Neutrophil (primary cell): ENCODE data around the gene SYNPR.
"Not testable (repeated sequence)": the region's sequence is repeated elsewhere in the genome, so short reads cannot be mapped to it uniquely, and the experiment has no call there.

Experiments used
- H3K27ac ChIP-seq: fragments of 200-600 bp; sonication (generic); 2 replicates; pipeline ENCODE4 v1.5.1; 2016; ENCODE audit warnings: mild to moderate bottlenecking, moderate library complexity
- H3K27me3 ChIP-seq: fragments of 200-600 bp; sonication (generic); 2 replicates; pipeline ENCODE4 v1.6.0; 2016; ENCODE audit warnings: mild to moderate bottlenecking
- H3K36me3 ChIP-seq: fragments of 200-600 bp; sonication (generic); 2 replicates; pipeline ENCODE4 v1.5.1; 2017
- H3K4me1 ChIP-seq, 2 experiments: fragments of 200-600 bp in 1 of 2; sonication (generic) in 1 of 2; 1 replicate in 1 of 2; 2 replicates in 1 of 2; pipeline versions ENCODE4 v1.5.1 to v1.6.1; 2013 to 2016; ENCODE audit warnings: low read depth in 1 of 2, low read length in 1 of 2, mild to moderate bottlenecking in 1 of 2, moderate library complexity in 1 of 2; ENCODE audit not compliant: control insufficient read depth in 1 of 2, insufficient read depth in 1 of 2
- H3K4me3 ChIP-seq, 2 experiments: fragments of 200-600 bp in 1 of 2; sonication (generic) in 1 of 2; 1 replicate in 1 of 2; 2 replicates in 1 of 2; pipeline ENCODE4 v1.5.1; 2013 to 2016; ENCODE audit warnings: low read depth in 1 of 2, low read length in 1 of 2, mild to moderate bottlenecking in 1 of 2, moderate library complexity in 1 of 2
- H3K9me3 ChIP-seq: fragments of 200-600 bp; sonication (generic); 2 replicates; pipeline ENCODE4 v1.5.1; 2016
- CTCF ChIP-seq: fragments of 200-600 bp; sonication (generic); IDR thresholded peaks from 2 replicates; pipeline ENCODE4 v1.5.1; 2016; ENCODE audit warnings: antibody characterized with exemption

Gene SYNPR

GRCh38 chr3:63635186-63635585, 357.1 kb downstream of the SYNPR start:
- no peak for TF ChIP-seq CTCF
- no peak overlapping the region for H3K27ac ChIP-seq

DNA sequence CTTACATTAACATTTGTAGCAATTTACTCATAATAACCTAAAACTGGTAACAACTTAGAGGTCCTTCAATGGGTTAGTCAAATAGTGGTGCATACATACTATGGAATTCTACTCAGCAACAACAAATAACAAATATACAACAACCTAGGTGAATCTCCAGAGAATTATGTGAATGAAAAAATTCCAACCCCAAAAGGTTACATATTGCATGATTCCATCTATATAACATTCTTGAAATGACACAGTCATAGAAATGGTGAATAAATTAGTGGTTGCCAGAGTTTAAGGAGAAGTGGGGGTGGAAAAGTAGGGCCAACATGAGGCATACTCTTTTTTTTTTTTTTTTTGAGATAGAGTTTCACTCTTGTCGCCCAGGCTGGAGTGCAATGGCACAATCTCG, 361.7 kb downstream of the SYNPR start:
- Histone ChIP-seq H3K4me3 (no peak overlapping the region), H3K27me3 (no peaks in the 10 kb centered on the region), H3K9me3 (no peaks in the 10 kb centered on the region), H3K27ac (no peak overlapping the region), H3K4me1 (no peaks in the 10 kb centered on the region), H3K36me3 (no peaks in the 10 kb centered on the region)
- TF ChIP-seq CTCF: no peak

More at GRCh38 chr3:63635186-63635585, 357.1 kb downstream of the SYNPR start:
- H3K27me3 ChIP-seq: no peaks in the 10 kb centered on the region
- H3K4me3 ChIP-seq: no peak overlapping the region
- H3K36me3 ChIP-seq: no peaks in the 10 kb centered on the region
- H3K9me3 ChIP-seq: no peaks in the 10 kb centered on the region
- no peaks in the 10 kb centered on the region for H3K4me1 ChIP-seq

GRCh38 chr3:63642488-63642887, 364.4 kb downstream of the SYNPR start:
- H3K4me3 ChIP-seq: no peak overlapping the region
- no peak for TF ChIP-seq CTCF
- no peaks in the 10 kb centered on the region for H3K9me3 ChIP-seq
- H3K36me3 ChIP-seq: no peaks in the 10 kb centered on the region
- no peaks in the 10 kb centered on the region for H3K4me1 ChIP-seq
- no peak overlapping the region for H3K27ac ChIP-seq
- no peaks in the 10 kb centered on the region for H3K27me3 ChIP-seq

DNA sequence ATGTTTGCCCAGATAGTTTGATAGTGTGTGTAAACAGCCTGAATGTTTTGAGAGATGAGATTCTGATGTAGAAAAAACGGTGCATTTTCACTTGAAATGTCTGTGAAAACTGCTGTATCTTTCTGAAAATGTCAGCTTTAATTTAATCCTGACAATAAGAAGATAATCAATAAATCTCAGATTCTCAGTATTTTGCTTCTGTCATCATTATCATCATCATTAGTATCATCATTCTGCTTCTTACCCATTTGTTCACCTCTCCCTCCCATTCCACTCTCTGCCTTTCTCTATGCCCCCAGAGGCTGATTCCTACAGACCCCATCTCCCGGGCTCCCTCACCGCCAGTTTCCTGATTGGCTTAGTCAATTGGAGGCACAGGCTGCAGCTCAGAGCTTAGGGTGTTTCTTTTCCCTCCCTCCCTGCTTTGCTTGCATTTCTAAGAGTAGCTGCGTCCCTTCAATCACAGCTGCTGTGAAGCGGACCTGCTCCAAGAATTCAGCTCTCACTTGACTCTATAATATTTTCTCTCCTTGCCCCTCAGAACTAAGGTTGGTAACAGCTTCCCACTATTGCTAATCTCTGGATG, 366.2 kb downstream of the SYNPR start:
- Histone ChIP-seq H3K36me3 (no peaks in the 10 kb centered on the region), H3K27ac (no peak overlapping the region), H3K4me1 (no peaks in the 10 kb centered on the region), H3K4me3 (no peak overlapping the region), H3K9me3 (no peaks in the 10 kb centered on the region), H3K27me3 (no peaks in the 10 kb centered on the region)
- no peak for TF ChIP-seq CTCF

DNA sequence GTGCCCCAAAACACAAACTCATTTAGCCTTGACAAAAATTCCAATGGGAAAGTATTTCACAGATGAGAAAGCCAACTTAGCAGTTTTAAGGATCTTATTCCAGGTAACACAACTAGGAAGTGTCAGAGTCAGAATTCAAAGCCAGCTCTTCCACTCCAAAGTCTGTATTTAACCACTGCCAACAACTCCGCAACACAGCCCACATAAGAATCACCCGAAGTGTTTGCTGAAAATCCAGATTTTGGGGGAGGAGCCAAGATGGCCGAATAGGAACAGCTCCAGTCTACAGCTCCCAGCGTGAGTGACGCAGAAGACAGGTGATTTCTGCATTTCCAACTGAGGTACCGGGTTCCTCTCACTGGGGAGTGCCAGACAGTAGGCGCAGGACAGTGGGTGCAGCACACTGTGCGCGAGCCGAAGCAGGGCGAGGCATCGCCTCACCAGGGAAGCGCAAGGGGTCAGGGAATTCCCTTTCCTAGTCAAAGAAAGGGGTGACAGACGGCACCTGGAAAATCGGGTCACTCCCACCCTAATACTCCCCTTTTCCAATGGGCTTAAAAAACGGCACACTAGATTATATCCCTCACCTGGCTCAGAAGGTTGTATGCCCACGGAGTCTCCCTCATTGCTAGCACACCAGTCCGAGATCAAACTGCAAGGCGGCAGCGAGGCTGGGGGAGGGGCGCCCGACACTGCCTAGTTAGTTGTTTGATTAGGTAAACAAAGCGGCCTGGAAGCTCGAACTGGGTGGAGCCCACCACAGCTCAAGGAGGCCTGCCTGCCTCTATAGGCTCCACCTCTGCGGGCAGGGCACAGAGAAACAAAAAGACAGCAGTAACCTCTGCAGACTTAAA, 367.0 kb downstream of the SYNPR start:
- H3K4me1 ChIP-seq, H3K27ac ChIP-seq, H3K27me3 ChIP-seq, H3K36me3 ChIP-seq, H3K9me3 ChIP-seq, H3K4me3 ChIP-seq: not testable (repeated sequence)

DNA sequence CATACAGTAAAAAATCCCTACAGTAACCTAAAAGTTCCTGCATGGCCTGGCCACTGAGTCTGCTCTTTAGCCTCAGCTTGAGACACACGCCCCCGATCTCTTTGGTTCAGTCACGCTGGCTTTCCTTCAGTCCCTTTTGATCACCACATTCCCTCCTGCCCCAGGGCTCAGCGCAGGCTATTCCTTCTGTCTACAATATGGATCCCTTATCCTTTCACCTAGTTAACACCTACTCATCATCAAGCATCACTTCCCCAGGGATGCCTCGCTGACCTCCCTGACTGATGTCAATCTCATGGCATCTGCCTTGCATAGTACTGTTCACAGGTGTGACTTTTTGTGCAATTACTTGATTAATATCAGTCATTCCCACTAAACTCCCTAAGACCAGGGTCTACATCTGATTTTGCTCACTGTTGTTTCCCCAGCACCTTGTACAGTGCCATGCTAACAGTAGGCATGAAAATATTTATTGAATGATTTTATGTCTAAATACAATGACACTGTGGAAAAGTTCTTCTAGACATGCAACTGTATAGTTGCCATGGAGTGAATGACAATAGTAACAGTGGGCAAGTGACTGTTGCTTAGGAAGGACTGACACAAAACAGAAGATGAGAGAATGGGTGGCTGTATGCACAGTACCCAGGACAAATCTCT, 374.1 kb downstream of the SYNPR start, which contains the start of gene SNTN:
SNTN (plus strand) TSS at position 610 of the 660 bp plus-strand sequence; CDS start at position 623, 13 bp downstream.
- no peak for TF ChIP-seq CTCF
- Histone ChIP-seq H3K4me1 (no peaks in the 10 kb centered on the region), H3K27me3 (no peaks in the 10 kb centered on the region), H3K4me3 (no peak within 1 kb of the TSS), H3K9me3 (no peaks in the 10 kb centered on the region), H3K27ac (no peak within 1 kb of the TSS), H3K36me3 (no peaks in the 10 kb centered on the region)
